CD4-positive, alpha-beta T cell treated with Interleukin-21 for 1 hour (primary cell): ENCODE results near the gene POLD2.

Experiments used
- DNase-seq: peaks from one replicate; pipeline ENCODE4 v3.0.0-alpha.2; 2020

Gene POLD2

DNA sequence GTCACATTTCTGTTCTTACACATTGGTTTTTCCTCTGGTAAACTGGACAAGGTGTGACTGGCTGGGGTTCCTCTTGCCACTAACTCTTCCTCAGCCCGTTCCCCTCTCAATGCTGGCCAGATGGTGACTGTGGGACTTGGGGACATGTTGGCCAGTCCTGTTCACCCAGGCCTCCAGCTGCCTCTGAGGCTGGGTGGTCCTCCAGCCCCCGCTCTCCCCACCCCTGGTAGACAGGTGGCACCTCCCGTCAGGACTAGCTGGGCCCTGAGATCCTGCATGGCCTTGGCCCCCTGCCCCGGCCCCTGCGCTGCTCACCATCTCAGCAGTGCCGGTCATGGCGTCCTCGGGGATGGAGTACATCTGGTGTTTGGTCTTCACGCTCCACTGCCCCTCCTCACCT, 28.6 kb upstream of the POLD2 start:
- no peak for DNase-seq

- no peak for DNase-seq
Observed at GRCh38 chr7:44150966-44151941, 27.9 kb upstream of the POLD2 start.

DNA sequence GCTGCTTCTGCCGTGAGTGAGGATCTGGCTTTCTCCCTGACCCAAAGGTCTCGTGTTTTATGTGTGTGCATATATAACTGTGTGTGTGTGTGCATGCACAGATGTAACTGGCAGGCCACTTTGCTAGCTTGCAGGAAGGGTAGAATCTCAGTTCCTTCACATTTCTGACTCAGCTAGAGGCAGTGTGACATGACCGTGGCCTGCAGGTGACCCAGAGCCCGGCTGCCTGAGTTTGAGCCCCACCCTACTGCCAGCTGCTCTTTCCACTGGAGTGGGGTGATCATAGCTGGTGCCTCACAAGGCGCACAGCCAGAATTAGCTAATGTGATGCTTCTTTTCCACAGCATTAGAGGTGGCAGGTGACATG, 27.1 kb upstream of the POLD2 start:
- DNase-seq: no peak

DNA sequence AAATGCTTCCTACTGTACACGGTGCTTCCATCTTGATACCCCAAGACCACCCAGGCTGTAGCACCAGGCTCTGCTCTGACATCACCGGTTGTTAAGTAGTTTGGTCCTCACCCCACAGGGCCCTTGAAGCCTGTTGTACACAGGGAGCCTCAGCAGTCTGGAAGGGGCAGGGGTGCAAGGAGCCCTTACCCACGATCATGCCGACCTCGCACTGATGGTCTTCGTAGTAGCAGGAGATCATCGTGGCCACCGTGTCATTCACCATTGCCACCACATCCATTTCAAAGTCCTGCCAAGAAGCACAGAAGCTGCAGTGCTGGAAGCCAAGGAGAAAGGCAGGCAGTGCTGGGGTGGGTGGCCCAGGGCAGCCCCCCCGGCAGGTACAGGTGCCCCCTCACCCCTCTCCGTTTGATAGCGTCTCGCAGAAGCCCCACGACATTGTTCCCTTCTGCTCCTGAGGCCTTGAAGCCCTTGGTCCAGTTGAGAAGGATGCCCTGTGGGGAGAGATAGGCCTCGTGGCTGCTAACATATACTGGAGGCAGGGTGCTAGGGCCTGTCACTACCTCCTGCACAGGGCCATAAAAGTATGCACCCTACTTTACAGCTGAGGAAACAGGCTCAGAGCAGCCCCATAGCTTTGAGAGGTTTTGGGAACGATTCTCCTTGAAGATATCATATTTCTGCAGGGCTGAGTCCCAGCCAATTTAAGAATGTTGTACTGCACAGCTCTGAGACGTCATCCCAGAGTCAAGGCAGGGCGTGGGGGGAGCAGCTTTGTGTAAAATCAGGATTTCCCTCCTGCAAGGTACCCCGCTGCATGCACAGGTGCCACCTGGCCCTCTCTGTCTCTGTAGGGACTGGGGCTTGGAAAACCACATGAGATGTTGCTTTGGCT, 26.5 kb upstream of the POLD2 start:
- no peak for DNase-seq

DNA sequence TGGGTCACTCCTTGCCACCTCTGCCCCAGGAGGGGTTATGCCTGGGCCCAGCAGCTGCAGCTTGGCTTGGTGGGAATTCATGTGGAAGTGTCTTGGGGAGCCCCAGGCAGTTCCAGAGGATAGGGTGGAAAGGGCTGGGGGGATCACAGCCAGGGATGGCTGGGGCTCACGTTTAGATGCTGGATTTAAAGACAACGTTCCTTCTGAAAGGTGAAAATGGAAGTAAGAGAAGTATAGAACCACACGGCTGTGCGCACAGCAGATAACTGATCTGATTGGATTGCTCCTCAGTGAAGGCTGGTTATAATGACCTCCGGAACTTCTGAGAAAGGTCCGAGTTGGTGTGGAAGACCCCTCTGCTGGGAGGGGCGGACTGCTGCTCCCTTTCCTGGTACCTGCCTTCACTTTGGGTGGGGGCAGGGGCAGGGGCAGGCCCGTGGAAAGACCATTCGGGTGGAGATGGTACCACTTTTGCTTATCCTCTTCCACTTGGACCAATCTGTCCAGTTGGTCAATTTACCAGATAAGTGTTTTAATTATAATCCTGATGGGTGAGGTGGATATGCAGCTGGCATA, 25.7 kb upstream of the POLD2 start:
- no peak for DNase-seq

GRCh38 chr7:44148166-44148565, 24.8 kb upstream of the POLD2 start:
- no peak for DNase-seq

DNA sequence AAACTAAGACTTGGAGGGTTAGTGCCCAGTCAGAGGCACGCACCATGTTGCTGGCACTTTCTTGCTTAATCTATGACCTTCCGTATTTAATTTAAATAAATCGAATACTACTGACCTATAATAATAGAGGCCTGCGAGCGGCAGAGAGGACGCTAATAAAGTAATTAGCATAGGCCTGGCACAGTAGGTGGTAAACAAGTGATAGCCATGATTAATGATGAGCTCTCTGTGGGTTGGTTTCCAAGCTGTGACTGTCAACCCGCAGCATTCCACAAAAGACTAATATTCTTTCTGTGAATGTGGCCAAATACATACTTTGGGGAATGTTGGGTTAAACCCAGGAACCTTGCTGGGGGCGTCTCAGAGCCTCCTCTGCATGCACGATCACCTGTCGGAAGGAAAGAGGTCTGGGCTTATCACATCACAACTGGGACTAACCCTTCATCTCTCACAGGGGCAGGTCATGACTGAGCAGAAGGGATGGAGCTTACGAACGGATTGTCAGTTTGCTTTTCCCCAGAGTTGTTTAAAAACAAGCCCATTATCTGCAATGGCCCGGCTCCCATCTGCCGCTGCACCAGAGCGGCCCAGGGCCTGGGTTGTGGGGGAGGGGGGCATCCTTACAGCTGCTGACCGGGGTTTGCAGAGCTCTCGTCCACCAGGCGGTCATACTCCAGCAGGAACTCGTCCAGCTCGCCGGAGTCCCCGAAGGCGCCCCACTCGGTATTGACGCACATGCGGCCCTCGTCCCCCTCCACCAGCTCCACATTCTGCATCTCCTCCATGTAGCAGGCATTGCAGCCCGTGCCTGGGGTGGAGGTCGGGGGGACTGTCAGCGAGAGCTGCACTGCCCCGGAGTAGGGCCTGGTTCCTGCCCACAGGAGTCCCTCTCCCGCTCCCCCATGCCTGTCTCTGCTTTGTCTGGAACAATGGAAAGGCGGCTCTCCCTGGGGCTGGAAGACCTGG, 24.0 kb upstream of the POLD2 start:
- no peak for DNase-seq

DNA sequence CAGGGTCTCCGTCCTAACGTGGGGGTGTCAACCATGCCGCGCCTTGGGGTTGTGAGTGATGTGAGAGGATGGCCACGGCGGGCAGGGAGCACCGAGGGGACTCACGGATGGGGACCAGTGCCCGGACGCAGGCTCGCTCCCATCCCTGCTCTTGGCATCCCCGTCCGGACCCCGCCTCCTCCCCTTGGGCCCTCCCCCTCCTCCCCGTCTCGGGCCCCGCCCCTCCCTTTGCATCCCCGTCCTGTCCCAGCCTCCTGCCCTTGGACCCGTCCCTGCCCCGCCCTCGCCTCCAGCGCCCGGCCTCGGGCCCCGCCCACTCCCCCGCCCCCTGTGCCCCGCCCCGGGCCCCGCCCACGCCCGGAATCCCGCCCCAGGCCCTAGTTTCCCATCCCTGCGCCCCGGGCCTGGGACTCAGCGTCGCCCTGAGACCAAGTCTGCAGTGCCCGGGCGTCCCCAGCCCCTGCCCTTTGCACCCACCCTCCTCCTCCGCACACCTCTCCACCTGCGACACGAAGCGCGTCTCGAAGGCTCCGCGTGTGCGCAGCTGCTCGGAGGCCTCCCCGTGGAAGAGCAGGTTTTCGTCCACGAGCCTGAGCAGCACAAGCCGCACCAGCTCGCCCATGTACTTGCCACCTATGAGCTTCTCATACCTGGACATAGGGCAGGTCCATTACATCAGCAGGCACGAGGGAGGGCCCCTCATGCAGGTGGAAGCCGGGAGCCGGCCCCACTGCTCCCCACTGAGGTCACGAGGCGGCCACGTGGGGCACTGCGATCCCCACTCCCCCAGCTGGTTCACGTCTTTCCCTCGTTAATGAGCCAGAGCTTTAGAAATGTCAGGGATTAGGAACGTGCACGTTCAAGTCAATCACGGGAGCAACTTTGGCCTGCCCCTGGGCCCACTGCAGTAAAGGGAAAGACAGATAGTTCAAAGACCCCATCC, 22.9 kb upstream of the POLD2 start:
- peak; percentile 78 for DNase-seq

- DNase-seq: peak; percentile 68
Observed at GRCh38 chr7:44145479-44145968, 22.2 kb upstream of the POLD2 start.

- no peak for DNase-seq
Observed at GRCh38 chr7:44144968-44145478, 21.7 kb upstream of the POLD2 start.

- no peak for DNase-seq
Observed at GRCh38 chr7:44144426-44144967, 21.1 kb upstream of the POLD2 start.

DNA sequence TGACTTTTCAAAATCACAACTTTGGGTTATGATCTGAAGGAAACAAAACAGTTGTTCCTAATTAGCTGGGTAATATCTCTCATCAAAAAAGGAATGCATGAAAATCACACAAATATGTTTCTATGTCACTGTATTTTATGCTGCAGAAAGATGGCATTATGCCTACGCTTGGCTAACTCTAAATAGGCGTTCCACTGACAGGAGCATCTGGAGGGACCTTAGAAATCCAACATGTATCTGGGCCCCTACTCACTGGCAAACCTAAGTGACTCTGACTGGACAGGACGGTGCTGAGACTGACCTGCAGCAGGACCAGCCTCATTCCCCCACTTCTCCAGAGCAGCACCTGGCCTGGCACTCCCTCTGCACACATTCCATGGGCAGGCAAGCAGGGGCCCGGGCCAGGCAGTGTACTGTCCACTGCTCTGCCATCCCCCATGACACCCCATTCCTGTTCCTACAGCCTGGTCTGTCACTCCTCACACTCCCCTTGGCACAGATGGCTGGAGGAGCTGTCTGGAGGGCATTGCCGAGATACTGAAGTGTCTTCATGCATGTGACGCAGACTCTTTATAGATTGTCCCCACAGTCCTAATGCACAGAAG, 20.4 kb upstream of the POLD2 start:
- DNase-seq: no peak

- DNase-seq: no peak
Observed at GRCh38 chr7:44142028-44142427, 18.7 kb upstream of the POLD2 start.

- DNase-seq: no peak
Observed at GRCh38 chr7:44141221-44141850, 18.0 kb upstream of the POLD2 start, which contains the start of gene MYL7. TSS of gene MYL7 (minus strand) at chr7:44141332. CDS start at chr7:44141305, 27 bp downstream.

GRCh38 chr7:44140341-44140740, 17.0 kb upstream of the POLD2 start:
- no peak for DNase-seq

- no peak for DNase-seq
Observed at GRCh38 chr7:44139311-44140010, 16.1 kb upstream of the POLD2 start.

DNA sequence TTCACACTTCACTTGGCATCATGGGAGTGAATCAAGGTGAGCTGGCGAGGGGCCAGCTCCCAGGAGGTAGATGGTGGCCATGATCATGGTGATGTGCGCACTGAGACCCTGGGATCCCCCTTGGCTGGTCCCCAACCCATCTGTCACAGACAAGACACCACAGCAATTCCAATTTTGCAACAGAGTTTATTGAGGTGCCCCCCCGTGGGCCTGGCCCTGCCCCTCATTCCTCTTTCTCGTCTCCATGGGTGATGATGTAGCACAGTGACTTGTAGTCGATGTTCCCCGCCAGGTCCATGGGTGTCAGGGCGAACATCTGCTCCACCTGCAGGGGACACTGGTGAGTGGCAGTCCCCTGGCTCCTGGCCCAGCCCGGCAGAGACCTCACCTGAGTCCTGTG, 15.3 kb upstream of the POLD2 start:
- DNase-seq: no peak

GRCh38 chr7:44136731-44137130, 13.4 kb upstream of the POLD2 start:
- no peak for DNase-seq
